ENCODE data around the gene CACHD1.

The CACHD1 gene

GRCh38 chr1:64469977-64470664 lies at the start of gene CACHD1:
Gene CACHD1, plus strand, starts transcription at chr1:64470129. Its CDS starts 616 bp downstream, at chr1:64470745.
- in situ Hi-C loops (cut with MboI; ENCODE audit: low sequenced_read_pairs): no loop called here

- in situ Hi-C loops (cut with MboI; ENCODE audit: low sequenced_read_pairs): no loop called here
Observed at GRCh38 chr1:64421377-64421776, 48.6 kb upstream of the CACHD1 start.

DNA sequence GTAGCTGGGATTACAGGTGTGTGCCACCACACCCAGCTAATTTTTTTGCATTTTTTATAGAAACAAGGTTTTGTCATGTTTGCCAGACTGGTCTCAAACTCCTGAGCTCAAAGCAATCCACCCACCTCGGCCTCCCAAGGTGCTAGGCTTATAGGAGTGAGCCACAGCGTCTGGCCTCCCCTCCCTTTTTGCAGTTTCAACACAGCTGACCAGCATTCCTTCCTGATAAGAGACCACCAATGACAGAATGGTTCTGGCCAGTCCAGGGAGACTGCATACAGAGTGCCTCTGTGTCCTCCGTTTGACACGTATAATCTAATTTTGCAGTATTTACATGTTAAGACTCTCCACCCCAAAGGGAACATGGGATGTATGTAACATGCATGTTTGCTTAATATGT lies 46.4 kb upstream of the CACHD1 start:
- in situ Hi-C loops (cut with MboI; ENCODE audit: low sequenced_read_pairs): no loop called here

GRCh38 chr1:64424412-64424811 lies 45.5 kb upstream of the CACHD1 start:
- in situ Hi-C loops (cut with MboI; ENCODE audit: low sequenced_read_pairs): no loop called here

DNA sequence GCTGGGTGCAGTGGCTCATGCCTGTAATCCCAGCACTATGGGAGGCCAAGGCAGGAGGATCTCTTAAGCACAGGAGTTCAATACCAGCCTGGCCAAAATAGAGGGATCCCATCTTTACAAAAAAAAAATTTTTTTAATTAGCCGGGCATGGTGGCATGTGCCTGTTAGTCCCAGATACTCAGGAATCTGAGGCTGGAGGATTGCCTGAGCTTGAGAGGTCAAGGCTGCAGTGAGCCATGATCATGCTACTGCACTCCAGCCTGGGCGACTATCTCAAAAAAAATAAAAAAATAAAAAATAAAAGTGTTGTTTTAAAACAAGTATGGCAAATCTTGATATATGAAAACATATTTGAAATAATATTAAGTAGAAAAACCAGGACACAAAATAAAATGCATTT lies 44.4 kb upstream of the CACHD1 start:
- in situ Hi-C loops (cut with MboI; ENCODE audit: low sequenced_read_pairs): no loop called here

DNA sequence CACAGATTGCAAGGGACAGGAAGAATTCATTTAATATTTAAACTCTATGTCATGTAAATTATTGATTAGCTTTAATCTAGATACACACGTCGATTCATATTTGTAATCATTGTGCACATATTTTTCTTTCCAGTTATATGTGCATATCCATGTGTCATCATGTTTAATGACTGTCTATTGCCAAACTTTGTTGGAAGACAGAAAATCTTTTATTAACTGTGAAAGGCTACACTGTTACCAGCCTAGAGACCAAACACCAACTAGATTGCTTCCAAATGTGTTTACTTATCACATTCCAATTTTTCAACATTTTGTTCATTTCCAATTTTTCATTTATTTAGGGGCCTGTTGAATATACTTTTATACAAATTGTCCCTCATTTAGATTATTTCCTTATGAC lies 43.2 kb upstream of the CACHD1 start:
- in situ Hi-C loops (cut with MboI; ENCODE audit: low sequenced_read_pairs): no loop called here

GRCh38 chr1:64427879-64428278 lies 42.0 kb upstream of the CACHD1 start:
- in situ Hi-C loops (cut with MboI; ENCODE audit: low sequenced_read_pairs): no loop called here

DNA sequence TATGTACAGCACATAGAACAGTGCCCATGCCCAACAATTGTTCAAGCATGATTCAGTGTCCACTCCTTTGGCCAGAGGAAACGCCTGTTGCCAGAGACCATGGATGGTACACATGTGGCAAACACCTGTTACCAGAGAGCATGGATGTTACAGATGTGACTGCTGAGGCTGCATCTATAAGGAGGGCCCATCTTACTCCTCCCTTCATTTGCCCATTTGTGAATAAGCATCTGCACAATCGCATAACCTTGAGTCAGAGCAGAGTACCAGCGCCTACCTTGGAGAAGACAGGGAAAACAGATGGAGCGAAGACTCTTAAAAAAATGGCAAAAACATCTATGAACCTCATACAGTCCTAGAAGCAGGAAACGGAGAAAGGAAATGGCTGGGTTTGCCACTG lies 36.6 kb upstream of the CACHD1 start:
- in situ Hi-C loops (cut with MboI; ENCODE audit: low sequenced_read_pairs): no loop called here

DNA sequence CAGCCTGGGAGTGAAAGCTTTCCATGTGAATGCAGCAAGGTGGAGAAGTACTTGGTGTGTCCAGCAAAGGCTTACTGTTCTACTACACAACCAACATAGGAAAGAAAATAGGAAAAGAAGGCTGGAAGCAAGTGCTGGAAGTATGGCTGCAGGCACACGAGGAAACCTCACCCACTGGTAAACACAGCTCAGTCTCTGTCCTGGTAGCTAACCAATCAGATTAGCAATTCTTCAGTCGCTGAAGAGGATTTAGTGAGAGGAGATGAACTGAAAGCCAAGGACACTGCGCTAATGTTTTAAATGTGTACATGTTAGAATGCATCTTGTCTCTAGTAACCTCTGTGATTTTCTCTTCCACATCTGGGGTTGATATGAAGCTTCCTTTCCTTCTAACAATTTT lies 36.2 kb upstream of the CACHD1 start:
- in situ Hi-C loops (cut with MboI; ENCODE audit: low sequenced_read_pairs): no loop called here

DNA sequence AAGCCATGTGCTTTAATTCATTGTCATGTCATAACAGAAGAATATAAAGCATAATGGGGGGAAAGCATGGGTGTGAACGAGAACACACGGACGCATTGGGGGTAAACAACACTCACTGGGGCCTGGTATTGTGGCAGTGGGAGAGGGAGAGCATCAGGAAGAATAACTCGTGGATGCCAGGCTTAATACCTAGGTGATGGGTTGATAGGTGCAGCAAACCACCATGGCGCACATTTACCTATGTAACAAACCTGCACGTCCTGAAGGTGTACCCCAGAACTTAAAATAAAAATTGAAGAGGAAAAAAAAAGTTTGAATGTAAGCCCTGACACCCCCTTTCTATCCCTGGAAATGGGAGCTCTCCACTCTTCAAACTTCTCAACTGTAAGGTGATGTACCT lies 34.9 kb upstream of the CACHD1 start:
- in situ Hi-C loops (cut with MboI; ENCODE audit: low sequenced_read_pairs): no loop called here

- in situ Hi-C loops (cut with MboI; ENCODE audit: low sequenced_read_pairs): no loop called here
Observed at GRCh38 chr1:64437453-64437852, 32.5 kb upstream of the CACHD1 start.

- in situ Hi-C loops (cut with MboI; ENCODE audit: low sequenced_read_pairs): no loop called here
Observed at GRCh38 chr1:64440183-64440826, 29.6 kb upstream of the CACHD1 start.

DNA sequence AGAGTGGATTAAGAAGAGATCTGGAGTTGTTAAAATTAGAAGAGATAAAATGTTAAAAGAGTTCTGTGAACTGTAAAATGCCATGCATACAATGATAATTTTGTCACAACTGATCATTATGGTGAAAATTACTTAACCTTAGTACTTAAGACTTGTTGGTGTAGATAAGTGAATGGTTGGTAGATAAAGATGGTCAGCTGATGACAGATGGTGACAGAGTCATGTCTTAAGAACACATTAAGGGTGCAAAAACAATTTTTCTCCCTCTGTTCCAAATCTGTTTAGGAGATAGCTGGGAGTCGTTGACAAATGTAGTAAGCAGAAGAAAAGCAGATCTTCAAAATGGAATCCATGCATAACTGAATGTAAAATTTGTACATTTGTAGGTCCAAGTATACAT lies 18.5 kb upstream of the CACHD1 start:
- in situ Hi-C loops (cut with MboI; ENCODE audit: low sequenced_read_pairs): no loop called here

GRCh38 chr1:64453688-64454087 lies 16.2 kb upstream of the CACHD1 start:
- in situ Hi-C loops (cut with MboI; ENCODE audit: low sequenced_read_pairs): no loop called here

- in situ Hi-C loops (cut with MboI; ENCODE audit: low sequenced_read_pairs): no loop called here
Observed at GRCh38 chr1:64458915-64459314, 11.0 kb upstream of the CACHD1 start.

DNA sequence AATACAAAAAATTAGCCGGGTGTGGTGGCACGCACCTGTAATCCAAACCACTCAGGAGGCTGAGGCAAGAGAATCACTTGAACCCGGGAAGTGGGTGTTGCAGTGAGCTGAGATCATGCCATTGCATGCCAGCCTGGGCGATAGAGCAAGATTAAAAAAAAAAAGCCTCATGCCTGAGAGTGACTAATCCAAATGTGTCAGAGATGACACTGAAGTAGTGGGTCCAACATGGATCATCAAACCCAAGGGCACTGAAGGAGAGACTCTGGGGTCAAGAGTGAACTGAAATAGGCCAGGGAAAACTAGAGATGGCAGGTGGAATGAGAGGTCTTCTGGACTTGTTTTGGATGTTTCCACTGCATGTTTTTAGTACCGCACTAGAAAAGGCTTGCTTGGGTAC lies 10.2 kb upstream of the CACHD1 start:
- in situ Hi-C loops (cut with MboI; ENCODE audit: low sequenced_read_pairs): no loop called here

GRCh38 chr1:64466033-64466432 lies 3.9 kb upstream of the CACHD1 start:
- in situ Hi-C loops (cut with MboI; ENCODE audit: low sequenced_read_pairs): no loop called here

- in situ Hi-C loops (cut with MboI; ENCODE audit: low sequenced_read_pairs): no loop called here
Observed at GRCh38 chr1:64469116-64469976, 583 bp upstream of the CACHD1 start.

GRCh38 chr1:64470665-64471217 lies 812 bp downstream of the CACHD1 start:
- in situ Hi-C loops (cut with MboI; ENCODE audit: low sequenced_read_pairs): no loop called here

DNA sequence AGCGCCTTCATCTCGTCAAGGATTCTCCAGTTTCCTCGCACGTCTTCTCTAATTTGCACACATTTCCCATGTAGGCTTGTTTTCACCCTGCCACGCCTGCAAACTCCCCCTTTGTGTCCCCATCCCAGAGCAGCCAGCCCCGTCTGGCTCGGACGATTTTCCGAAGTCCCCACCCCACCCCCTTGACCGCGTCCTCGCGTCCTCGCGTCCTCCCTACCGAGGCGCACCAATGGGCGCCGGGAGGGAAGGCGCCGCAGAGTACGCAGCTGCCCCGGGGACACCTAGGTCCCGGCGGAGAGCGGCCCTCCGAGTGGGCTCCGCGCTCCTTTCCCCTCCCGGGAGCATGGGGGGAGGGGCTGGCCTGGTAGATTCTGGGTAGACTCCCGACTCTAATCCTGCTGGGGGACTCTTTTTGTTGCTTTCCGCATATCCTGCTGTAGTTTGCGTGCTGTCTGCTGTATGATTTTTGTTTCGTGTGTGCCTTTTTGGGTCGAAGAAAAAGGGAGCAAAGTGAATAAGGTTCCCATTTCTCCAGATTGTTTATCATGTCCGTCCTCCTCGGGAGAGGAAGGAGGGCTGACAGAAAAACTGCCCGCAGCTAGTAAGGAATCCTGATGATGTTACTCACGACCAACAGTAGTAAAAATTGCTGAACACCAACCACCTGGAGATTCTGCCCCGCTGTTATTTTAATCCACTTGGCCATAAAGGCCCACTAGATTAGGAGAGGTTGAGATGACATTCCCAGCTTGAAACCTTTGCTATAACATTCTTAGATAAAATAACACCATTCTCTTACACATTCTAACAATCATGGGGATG lies 1.5 kb downstream of the CACHD1 start:
- in situ Hi-C loops (cut with MboI; ENCODE audit: low sequenced_read_pairs): no loop called here

GRCh38 chr1:64472040-64472376 lies 2.1 kb downstream of the CACHD1 start:
- in situ Hi-C loops (cut with MboI; ENCODE audit: low sequenced_read_pairs): no loop called here

Data from HL-60/S4 treated with phorbol 12-myristate 13-acetate at 8.2 ng/mL for 4 days and 3 days (cell line).